DND-41 (cell line): ENCODE measurements around the gene SETBP1.

Experiments
- ATAC-seq: fragments of 200-7000 bp; cut with Tn5 transposase; 3 replicates; pipeline ENCODE4 v1.9.1; 2021; ENCODE audit warnings: low read depth; ENCODE audit not compliant: insufficient read depth
- DNase-seq: peaks from one replicate; pipeline ENCODE4 v3.0.0-alpha.2; 2020
- H2AFZ ChIP-seq: 2 replicates; pipeline ENCODE4 v1.6.0; 2012; ENCODE audit warnings: low read depth, low read length
- H3K27ac ChIP-seq: 2 replicates; pipeline ENCODE4 v1.5.1; 2012; ENCODE audit warnings: low read length, inconsistent platforms
- H3K27me3 ChIP-seq: fragments of 200-600 bp; sonication (generic); 2 replicates; pipeline ENCODE4 v1.6.0; 2012; ENCODE audit warnings: low read length, mild to moderate bottlenecking, inconsistent platforms; ENCODE audit not compliant: insufficient read depth, poor library complexity
- H3K36me3 ChIP-seq: 2 replicates; pipeline ENCODE4 v1.5.1; 2012; ENCODE audit warnings: low read length, inconsistent platforms; ENCODE audit not compliant: insufficient read depth
- H3K4me1 ChIP-seq: 2 replicates; pipeline ENCODE4 v1.5.1; 2012; ENCODE audit warnings: mild to moderate bottlenecking, low read length; ENCODE audit not compliant: insufficient read depth
- H3K4me2 ChIP-seq: 2 replicates; pipeline ENCODE4 v1.6.0; 2012; ENCODE audit warnings: mild to moderate bottlenecking, moderate library complexity, low read length, inconsistent platforms; ENCODE audit not compliant: insufficient read depth
- H3K4me3 ChIP-seq, 2 experiments: fragments of 200-600 bp in 1 of 2; shearing (Covaris generic) in 1 of 2; 2 replicates each; pipeline ENCODE4 v1.5.1; 2012 to 2016; ENCODE audit warnings: inconsistent platforms in 2 of 2, low read length in 2 of 2, mild to moderate bottlenecking in 2 of 2, low read depth in 1 of 2, moderate library complexity in 1 of 2
- H3K79me2 ChIP-seq: 2 replicates; pipeline ENCODE4 v1.6.0; 2012; ENCODE audit warnings: low read length, inconsistent platforms; ENCODE audit not compliant: insufficient read depth
- H3K9ac ChIP-seq: 2 replicates; pipeline ENCODE4 v1.6.0; 2012; ENCODE audit warnings: low read depth, mild to moderate bottlenecking, inconsistent platforms, low read length, moderate library complexity
- H3K9me3 ChIP-seq: 2 replicates; pipeline ENCODE4 v1.5.1; 2012; ENCODE audit warnings: low read length, moderate library complexity, mild to moderate bottlenecking, inconsistent platforms; ENCODE audit not compliant: insufficient read depth, severe bottlenecking
- H4K20me1 ChIP-seq: 2 replicates; pipeline ENCODE4 v1.6.0; 2012; ENCODE audit warnings: low read length; ENCODE audit not compliant: insufficient read depth
- EZH2 ChIP-seq: IDR thresholded peaks from 3 replicates; pipeline ENCODE4 v1.6.1; 2012; ENCODE audit warnings: borderline replicate concordance, low read depth, mild to moderate bottlenecking, moderate library complexity, low read length, inconsistent platforms; ENCODE audit not compliant: severe bottlenecking
- TF ChIP-seq, protein P1 (sequence below): IDR thresholded peaks from 2 replicates; pipeline ENCODE4 v1.5.1; 2012; ENCODE audit warnings: borderline replicate concordance, low read length, moderate library complexity, mild to moderate bottlenecking; ENCODE audit not compliant: poor library complexity, severe bottlenecking; ENCODE audit errors: extremely low read depth

SETBP1 gene

DNA sequence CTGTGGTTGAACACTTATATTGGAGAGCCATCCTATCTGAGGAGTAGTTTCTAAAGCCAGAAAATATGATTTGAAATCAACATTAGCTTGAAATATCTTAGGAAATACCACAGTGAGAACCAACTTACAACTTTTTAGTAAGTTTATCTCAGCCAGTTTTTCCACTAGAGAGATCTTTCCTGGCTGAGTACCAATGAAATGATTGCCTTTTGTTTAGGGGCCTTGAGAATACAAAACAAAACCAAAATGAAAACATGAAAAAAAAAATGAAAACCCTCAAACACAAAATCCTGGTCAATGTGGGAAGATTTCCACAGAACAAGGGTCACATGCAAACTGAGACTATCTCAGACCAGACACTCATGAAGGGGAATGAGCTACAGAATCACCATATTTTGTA, 429.0 kb downstream of the SETBP1 start:
- ATAC-seq (no peak), DNase-seq (no peak)
- H3K9ac ChIP-seq = no peak overlapping the region
- H3K27me3 ChIP-seq = no peaks in the 10 kb centered on the region
- no peak for TF ChIP-seq EZH2
- TF ChIP-seq, protein P1, sequence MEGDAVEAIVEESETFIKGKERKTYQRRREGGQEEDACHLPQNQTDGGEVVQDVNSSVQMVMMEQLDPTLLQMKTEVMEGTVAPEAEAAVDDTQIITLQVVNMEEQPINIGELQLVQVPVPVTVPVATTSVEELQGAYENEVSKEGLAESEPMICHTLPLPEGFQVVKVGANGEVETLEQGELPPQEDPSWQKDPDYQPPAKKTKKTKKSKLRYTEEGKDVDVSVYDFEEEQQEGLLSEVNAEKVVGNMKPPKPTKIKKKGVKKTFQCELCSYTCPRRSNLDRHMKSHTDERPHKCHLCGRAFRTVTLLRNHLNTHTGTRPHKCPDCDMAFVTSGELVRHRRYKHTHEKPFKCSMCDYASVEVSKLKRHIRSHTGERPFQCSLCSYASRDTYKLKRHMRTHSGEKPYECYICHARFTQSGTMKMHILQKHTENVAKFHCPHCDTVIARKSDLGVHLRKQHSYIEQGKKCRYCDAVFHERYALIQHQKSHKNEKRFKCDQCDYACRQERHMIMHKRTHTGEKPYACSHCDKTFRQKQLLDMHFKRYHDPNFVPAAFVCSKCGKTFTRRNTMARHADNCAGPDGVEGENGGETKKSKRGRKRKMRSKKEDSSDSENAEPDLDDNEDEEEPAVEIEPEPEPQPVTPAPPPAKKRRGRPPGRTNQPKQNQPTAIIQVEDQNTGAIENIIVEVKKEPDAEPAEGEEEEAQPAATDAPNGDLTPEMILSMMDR = no peak
- H3K79me2 ChIP-seq = no peaks in the 10 kb centered on the region
- no peaks in the 10 kb centered on the region for H4K20me1 ChIP-seq
- H3K36me3 ChIP-seq = no peaks in the 10 kb centered on the region
- no peak overlapping the region for H2AFZ ChIP-seq
- peaks cover 17% of the 10 kb centered on the region for H3K4me1 ChIP-seq
- no peaks in the 10 kb centered on the region for H3K9me3 ChIP-seq
- no peak overlapping the region for H3K27ac ChIP-seq
- no peak overlapping the region for H3K4me2 ChIP-seq
- H3K4me3 ChIP-seq = no peak overlapping the region

DNA sequence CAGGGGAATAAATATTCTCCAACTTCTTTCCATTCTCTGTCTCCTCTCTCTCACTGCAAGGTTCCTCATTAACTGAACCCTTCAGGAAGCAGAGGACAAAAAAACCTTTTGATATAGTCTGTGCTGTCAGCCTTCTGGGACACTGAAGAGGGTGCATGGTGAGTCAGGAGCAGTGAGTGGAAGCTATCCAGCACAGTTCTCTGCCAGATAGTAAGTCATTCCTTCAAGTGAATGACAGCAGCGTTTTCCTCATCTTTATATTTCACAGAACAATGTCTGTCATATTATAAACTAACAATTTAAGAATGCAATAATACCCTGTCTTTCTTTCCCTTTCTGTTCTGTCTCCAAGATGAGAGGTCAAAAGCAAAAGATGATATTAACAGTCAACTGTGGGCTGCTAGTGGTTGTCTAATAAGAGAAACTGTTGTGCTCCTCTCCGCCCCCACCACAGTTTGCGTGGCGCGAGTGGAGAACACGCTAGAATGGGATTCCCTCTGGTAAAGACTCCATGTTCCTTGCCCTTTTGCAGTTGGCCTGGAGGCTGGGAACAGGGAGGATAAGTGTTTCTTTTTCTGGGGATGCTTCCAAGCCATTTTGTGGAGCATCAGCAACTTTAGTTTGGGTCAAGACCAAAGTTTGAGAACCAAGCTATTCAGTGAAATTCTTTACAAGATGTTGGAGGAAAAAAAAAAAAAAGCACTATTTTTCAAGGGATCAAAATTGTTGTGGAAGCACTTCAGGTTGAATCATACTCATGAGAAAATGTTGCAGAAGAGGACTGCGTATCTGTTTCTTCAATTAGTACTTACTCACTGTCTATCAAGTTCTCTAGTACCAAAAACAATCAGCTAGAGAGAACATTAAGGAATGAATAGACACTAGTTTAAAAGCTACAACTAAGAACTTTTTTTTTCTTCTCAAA, 430.2 kb downstream of the SETBP1 start:
- H4K20me1 ChIP-seq = no peaks in the 10 kb centered on the region
- no peak overlapping the region for H3K9ac ChIP-seq
- no peaks in the 10 kb centered on the region for H3K79me2 ChIP-seq
- H3K27me3 ChIP-seq = no peaks in the 10 kb centered on the region
- no peaks in the 10 kb centered on the region for H3K36me3 ChIP-seq
- TF ChIP-seq EZH2 = no peak
- TF ChIP-seq, protein P1 = no peak
- H3K4me2 ChIP-seq = no peak overlapping the region
- peaks cover 13% of the 10 kb centered on the region for H3K4me1 ChIP-seq
- no peak overlapping the region for H3K27ac ChIP-seq
- no peak for DNase-seq
- H3K9me3 ChIP-seq = no peaks in the 10 kb centered on the region
- no peak overlapping the region for H3K4me3 ChIP-seq
- H2AFZ ChIP-seq = no peak overlapping the region
- ATAC-seq = no peak

DNA sequence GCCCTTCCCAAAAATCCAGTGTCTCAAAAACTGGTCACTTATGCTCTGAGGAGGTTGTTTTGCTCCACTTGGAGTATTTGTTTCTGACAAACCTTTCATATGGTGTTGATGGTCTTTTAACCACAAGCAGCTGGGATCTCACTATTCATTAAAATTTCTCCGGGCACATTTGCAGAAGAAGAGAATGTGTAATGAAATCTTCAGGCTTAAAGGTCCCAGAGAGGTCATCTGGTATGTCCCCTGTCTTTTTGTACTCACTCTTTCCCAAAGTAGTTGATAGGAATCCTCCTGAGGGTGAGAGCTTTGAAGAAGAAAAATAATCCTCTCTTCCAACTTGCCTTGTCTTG, 430.8 kb downstream of the SETBP1 start:
- Histone ChIP-seq H3K9ac (no peak overlapping the region), H4K20me1 (no peaks in the 10 kb centered on the region), H3K27me3 (no peaks in the 10 kb centered on the region), H3K36me3 (no peaks in the 10 kb centered on the region), H3K9me3 (no peaks in the 10 kb centered on the region), H3K4me3 (no peak overlapping the region), H3K4me1 (peaks cover 7% of the 10 kb centered on the region), H3K79me2 (no peaks in the 10 kb centered on the region), H3K4me2 (no peak overlapping the region), H2AFZ (no peak overlapping the region), H3K27ac (no peak overlapping the region)
- no peak for ATAC-seq
- no peak for TF ChIP-seq EZH2
- TF ChIP-seq, protein P1 = no peak
- no peak for DNase-seq
